C4-2B (cell line): Measurements from ENCODE around the gene ABL2.

ENCODE experiments used
- ZFX ChIP-seq: fragments of 450-650 bp; IDR thresholded peaks from 2 replicates; pipeline ENCODE4 v1.6.1; 2017
- TF ChIP-seq, protein P1 (sequence below): fragments of 450-650 bp; conservative IDR thresholded peaks from 2 replicates; pipeline ENCODE4 v1.5.1; 2017; ENCODE audit warnings: mild to moderate bottlenecking

DNA sequence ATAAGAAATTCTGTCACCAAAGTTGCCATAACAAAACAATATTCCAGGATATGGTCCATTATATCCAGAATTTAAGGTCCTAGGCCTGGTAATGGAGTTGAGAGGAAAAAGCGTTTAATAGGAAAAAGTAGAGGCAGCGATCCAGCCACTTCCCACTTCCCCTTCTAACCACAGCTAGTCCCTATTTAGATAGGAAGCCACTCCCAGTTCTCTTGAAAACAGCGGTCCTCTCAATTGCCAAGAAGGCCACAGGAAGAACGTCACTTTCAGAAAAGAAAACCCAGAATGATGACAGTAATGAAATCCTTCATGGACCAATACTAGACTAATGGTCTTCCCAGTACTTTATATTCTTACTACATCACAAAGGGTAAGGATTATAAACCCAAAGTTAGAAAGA lies 38.6 kb downstream of the ABL2 start:
- TF ChIP-seq, protein P1, sequence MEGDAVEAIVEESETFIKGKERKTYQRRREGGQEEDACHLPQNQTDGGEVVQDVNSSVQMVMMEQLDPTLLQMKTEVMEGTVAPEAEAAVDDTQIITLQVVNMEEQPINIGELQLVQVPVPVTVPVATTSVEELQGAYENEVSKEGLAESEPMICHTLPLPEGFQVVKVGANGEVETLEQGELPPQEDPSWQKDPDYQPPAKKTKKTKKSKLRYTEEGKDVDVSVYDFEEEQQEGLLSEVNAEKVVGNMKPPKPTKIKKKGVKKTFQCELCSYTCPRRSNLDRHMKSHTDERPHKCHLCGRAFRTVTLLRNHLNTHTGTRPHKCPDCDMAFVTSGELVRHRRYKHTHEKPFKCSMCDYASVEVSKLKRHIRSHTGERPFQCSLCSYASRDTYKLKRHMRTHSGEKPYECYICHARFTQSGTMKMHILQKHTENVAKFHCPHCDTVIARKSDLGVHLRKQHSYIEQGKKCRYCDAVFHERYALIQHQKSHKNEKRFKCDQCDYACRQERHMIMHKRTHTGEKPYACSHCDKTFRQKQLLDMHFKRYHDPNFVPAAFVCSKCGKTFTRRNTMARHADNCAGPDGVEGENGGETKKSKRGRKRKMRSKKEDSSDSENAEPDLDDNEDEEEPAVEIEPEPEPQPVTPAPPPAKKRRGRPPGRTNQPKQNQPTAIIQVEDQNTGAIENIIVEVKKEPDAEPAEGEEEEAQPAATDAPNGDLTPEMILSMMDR = no peak
- no peak for TF ChIP-seq ZFX
